GM06990 (cell line): Measurements from ENCODE around the gene CD177.

ENCODE experiments used
- DNase-seq: peaks from one replicate; pipeline ENCODE4 v3.0.0-alpha.2; 2011; ENCODE audit not compliant: insufficient read length; ENCODE audit errors: extremely low read depth
- H3K27me3 ChIP-seq: replicated peaks from 2 replicates; pipeline ENCODE4 v1.6.0; 2011; ENCODE audit warnings: low read length; ENCODE audit not compliant: control insufficient read depth, insufficient read depth
- H3K36me3 ChIP-seq: 2 replicates; pipeline ENCODE4 v1.5.1; 2011; ENCODE audit warnings: low read length; ENCODE audit not compliant: control insufficient read depth, insufficient read depth
- H3K4me3 ChIP-seq: replicated peaks from 2 replicates; pipeline ENCODE4 v1.5.1; 2011; ENCODE audit warnings: low read depth, mild to moderate bottlenecking, control low read depth, low read length
- CTCF ChIP-seq: IDR thresholded peaks from 2 replicates; pipeline ENCODE4 v1.5.1; 2011; ENCODE audit warnings: low read length, control low read depth, mild to moderate bottlenecking, inconsistent platforms; ENCODE audit not compliant: insufficient read depth, poor library complexity, severe bottlenecking

The CD177 gene

DNA sequence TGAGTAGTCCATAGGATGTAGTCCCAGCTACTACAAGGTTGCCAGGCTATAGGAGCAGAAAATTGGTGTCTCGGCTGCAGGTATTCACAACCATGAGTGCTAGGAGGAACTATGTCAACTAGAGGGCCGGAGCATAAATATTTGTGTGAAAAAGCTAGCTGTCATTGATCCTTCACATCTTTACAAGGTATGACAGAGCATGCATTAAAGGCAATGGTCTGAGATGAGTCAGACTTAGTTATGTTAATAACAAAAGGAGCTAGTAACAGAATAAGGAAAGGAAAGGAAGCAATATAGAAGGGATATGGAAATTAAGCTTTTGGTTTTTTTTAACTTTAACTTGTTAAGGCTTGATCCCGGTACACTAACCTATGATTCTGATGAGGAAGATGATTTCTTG, 43.3 kb upstream of the CD177 start:
- TF ChIP-seq CTCF = no peak
- DNase-seq = no peak
- H3K27me3 ChIP-seq = no peaks in the 10 kb centered on the region

GRCh38 chr19:43311256-43311655, 42.2 kb upstream of the CD177 start:
- DNase-seq = no peak
- Histone ChIP-seq H3K4me3 (no peak overlapping the region), H3K27me3 (no peaks in the 10 kb centered on the region), H3K36me3 (no peaks in the 10 kb centered on the region)
- no peak for TF ChIP-seq CTCF

More for the DNA sequence above, 43.3 kb upstream of the CD177 start:
- Histone ChIP-seq H3K4me3 (no peak overlapping the region), H3K36me3 (no peaks in the 10 kb centered on the region)

DNA sequence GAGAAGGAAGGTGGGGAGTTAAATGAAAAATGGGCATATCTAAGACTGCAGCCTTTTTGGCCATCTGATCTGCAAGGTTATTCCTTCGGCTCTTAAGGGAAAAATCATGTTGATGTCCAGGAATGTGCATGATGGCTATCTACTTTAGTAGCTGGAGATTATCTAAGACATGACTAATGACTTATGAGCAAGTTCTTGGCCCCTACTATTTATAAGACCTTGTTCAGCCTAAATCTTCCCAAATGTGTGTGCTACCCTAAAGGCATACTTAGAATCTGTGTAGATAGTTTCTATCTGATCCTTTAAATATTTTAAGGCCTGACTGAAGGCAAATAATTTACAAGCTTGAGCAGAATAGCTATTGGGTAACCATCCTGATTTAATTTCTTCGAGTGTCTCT, 41.8 kb upstream of the CD177 start:
- no peak for TF ChIP-seq CTCF
- H3K4me3 ChIP-seq = no peak overlapping the region
- DNase-seq = no peak
- H3K27me3 ChIP-seq = no peaks in the 10 kb centered on the region
- H3K36me3 ChIP-seq = no peaks in the 10 kb centered on the region

DNA sequence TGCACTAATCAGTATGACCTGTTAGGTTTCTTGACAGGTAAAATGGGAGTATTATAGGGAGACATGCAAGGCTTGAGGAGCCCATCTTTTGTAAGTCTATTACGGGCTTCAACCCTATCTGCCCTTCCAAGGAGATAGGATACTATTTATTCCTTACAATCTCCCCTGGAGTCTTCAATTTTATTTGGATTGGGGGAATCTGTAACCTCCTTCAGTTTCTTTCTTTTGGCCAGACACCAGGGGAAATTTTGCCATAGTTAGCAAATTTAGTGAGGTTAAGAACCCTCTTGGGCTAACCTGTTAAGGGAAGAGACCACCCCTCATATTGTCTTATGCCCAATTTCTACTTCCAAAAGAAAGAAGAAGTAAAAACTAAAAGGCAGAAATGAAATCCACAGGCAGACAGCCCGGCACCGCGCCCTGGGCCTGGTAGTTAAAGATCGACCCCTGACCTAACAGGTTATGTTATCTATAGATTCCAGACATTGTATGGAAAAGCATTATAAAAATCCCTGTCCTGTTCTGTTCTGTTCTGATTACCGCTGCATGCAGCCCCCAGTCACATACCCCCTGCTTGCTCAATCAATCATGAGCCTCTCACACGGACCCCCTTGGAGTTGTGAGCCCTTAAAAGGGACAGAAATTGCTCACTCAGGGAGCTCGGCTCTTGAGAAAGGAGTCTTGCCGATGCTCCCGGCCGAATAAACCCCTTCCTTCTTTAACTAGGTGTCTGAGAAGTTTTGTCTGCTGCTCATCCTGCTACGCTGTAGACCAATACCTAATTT, 39.6 kb upstream of the CD177 start:
- no peak overlapping the region for H3K4me3 ChIP-seq
- DNase-seq = no peak
- TF ChIP-seq CTCF = no peak
- no peaks in the 10 kb centered on the region for H3K27me3 ChIP-seq
- H3K36me3 ChIP-seq = no peaks in the 10 kb centered on the region

DNA sequence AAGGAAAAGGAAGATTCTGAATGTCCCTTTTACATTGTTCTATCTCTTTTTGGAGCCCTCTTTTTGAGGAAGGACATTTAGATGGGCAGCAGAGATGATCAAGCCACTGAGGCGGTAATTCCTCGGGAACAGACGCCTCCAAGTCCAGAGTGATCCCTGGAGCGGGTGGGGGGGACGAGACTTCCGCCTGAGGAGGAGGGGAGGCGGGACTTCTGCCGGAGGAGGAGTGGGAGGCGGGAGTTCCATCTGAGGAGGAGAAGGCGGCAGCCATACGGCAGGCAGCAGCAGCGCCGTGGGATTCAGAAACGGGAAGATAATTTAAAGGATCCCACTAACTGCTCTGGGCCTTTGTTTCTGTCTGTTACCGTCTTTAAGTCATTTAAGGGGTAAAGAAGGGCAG, 37.6 kb upstream of the CD177 start:
- TF ChIP-seq CTCF = no peak
- no peak for DNase-seq
- Histone ChIP-seq H3K36me3 (no peaks in the 10 kb centered on the region), H3K27me3 (no peaks in the 10 kb centered on the region), H3K4me3 (no peak overlapping the region)
